Renal cortex interstitium (tissue), 11 donors: ENCODE results near the gene SMURF1. TPM values are rescaled to one million over a fixed set of nuclear protein-coding genes. Genes with fewer than 3 reads are reported as not detected.

ENCODE experiments used
- DNase-seq, 11 donors: peaks; one replicate each; pipeline ENCODE4 v3.0.0-alpha.2; 2013; ENCODE audit warnings: low read depth in 9 of 11, low spot score in 4 of 11; ENCODE audit errors: extremely low read depth in 1 of 11
- polyA plus RNA-seq, 3 donors: library from polyadenylated mRNA; unstranded; fragments of 120-200 nt; gene quantifications; one replicate each; pipeline ENCODE4 v1.2.1, GENCODE V29; 2013; ENCODE audit not compliant: insufficient read length in 3 of 3

SMURF1 gene
- polyA plus RNA-seq, 3 donors: 15.1 to 17.9 (median 15.9) TPM

GRCh38 chr7:99125505-99125865 lies 18.4 kb downstream of the SMURF1 start:
- no peak for DNase-seq

DNA sequence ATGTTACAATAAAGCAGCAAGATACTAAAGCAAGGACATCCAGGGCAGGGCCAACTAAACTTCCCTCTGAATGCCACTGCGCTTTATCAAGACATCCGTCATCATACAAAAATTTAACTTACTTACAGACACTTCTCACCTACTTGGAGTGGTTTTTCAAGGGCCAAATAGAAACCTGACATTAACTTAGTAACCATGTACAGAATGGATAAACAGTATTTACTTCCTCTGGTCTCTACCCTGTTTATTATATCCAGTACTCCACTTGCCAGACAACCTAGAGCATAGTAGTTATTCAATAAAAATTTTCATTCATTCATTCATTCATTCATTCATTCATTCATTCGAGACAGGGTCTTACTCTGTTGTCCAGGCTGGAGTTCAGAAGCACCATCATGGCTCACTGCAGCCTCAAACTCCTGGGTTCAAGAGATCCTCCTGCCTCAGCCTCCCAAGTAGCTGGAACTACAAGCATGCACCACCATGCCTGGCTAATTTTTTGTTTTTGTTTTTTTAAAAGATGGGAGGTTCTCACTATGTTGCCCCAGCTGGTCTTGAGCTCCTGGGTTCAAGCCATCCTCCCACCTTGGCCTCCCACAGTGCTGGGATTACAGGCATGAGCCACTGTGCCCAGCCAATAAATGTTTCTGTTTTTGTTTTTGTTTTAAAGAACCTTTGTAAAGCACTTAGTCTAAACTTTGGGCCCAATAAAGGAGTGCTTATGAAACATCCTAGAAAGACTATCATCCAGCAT lies 19.0 kb downstream of the SMURF1 start:
- DNase-seq: no peak

GRCh38 chr7:99124236-99124635 lies 19.7 kb downstream of the SMURF1 start:
- no peak for DNase-seq

GRCh38 chr7:99123571-99124033 lies 20.3 kb downstream of the SMURF1 start:
- DNase-seq: no peak

DNA sequence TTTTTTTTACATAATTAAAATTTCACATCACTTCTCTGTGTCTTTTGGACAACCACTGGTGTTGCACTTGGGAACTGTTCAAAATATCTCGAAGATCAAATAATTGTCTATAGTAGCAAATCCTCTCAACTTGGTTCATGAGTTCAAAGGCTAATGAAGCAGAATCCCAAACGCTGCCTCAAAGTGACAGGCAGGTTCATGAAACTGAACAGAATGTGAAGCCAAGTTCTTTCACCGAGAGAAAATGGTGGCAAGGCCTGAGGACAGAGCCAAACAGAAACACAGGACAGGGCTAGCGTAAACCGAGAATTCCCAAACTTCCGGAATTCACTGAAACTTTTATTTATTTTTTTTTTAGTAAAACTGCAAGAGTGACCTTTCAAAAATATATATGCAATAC lies 21.1 kb downstream of the SMURF1 start:
- DNase-seq: no peak

DNA sequence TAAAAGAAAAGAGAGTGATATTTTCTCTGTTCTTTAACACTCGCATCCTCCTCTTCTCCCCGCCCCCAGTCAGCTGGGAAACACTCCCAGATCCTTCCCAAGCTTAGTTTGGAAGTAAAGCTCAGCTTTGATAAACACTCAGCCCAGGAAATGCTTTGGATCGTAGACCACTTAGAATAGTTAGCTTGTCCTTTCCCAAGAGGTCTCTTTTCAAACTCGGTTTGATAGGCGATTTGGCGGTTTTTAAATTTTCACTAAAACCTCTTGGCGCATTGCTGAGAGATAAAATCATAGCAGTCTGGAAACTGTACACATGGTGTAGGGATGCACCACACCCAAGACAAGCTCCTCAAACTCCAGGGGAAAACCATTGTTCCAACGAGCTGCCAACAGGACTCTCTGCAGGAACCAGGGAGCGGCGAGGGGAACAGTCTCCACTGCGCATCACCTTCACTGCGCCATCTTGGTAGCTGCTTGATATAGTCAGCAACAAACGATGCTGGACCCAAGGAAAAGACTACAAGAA lies 22.3 kb downstream of the SMURF1 start:
- DNase-seq: no peak

DNA sequence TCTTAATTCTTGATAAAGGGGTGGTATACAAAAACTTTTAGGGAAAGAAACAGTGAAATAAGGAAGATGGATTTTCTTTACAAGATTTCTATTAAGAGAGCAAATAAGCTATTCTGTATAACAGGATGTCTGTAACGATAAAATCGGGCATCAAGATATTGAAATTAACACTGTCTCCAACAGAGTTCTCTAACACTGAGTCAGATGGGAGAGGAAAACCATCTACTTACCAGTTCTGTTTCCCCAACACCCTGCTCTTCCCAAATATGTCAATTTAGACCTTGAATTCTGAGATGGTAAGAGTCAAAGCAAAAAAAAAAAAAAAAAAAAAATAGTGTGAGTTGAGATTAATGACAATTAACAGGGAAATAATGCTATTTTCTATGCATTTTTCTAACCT lies 23.0 kb downstream of the SMURF1 start:
- DNase-seq: no peak

GRCh38 chr7:99120501-99120900 lies 23.4 kb downstream of the SMURF1 start:
- DNase-seq: no peak

GRCh38 chr7:99118077-99118476 lies 25.8 kb downstream of the SMURF1 start:
- no peak for DNase-seq

DNA sequence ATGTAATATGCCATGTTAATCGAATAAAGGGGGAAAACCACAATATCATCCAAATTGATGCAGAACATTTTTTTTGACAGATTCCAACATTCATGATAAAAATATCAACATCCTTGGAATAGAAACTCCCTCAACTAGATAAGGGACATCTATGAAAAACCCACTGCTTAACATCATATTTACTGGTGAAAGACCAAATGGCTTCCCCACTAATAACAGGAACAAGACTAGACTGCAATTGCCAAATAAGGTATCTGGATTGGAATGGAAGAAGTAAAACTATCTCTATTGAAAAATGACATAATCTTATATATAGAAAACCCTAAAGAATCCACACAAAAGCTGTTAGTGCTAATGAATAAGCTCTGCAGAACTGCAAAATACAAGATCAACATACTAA lies 27.8 kb downstream of the SMURF1 start:
- no peak for DNase-seq

DNA sequence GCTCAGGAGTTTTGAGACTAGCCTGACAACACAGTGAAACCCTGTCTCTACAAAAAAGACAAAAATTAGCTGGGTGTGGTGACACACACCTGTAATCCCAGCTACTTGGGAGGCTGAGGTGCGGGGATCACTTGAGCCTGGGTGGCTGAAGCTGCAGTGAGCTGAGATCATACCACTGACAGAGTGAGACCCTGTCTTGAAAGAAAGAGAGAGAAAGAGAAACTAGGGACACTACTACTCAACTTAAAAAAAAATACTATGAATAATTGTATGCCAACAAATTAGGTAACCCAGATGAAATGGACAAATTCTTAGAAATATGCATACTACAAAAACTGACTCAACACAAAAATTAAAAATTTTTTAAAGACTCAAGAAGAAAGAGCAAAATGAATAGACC lies 28.5 kb downstream of the SMURF1 start:
- no peak for DNase-seq

DNA sequence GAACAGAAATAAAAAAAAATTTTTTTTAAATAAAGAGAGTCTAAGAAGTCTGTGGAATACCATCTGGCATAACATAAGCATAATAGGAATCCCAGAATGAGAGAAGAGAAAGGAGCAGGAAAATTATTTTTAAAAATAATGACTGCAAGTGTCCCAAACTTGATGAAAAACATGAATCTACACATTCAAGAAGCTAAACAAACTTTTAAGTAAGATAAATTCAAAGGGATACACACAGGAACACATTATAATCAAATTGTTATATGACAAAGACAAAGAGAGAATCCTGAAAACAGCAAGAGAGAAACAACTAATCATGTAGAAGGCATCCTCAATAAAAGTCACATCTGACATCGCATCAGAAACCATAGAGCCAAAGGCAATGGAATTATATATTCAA lies 30.9 kb downstream of the SMURF1 start:
- no peak for DNase-seq

GRCh38 chr7:99112097-99112496 lies 31.8 kb downstream of the SMURF1 start:
- no peak for DNase-seq

GRCh38 chr7:99111591-99111990 lies 32.3 kb downstream of the SMURF1 start:
- no peak for DNase-seq

DNA sequence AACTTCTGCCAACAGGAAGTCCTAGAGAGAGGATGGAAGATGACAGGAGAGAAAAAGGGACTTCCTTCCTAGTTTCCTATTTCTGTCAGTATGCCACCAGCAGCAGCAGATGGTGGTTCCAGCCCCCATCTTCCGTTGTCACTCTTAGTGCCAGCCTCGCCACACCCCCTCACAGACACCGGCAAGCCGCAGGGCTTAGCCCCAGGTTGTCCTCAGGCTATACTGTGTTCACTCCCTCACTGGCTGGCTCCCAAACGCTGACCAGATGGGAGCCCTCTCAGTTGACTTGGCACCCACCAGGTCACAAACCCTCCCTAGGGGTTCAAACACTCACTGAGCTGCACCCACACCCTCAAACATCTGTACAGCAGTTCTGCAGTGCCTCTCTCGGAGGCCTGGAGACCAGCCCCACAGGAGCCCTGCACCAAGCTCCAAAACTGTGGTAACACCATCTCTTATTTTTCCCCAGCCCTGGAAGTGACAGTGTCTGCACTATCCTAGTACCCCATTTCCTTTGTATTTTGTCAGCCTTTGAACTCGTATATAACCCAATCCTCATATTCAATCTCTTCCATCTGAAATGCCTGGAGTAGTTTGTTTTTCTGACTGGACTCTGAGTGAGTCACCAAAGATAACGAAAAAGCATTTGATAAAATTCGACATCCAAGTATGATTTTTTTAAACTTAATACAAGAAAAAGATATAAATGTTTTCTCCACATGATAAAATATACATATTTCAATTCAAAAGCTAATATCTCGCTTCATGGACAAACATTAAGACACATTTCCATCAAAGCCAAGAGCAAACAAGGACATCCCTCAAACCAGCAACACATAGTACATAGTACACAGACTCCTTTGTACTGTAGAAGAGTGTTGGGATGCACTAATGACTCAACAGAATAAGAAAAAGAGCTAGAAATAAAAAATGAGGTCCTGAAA lies 34.5 kb downstream of the SMURF1 start:
- no peak for DNase-seq

DNA sequence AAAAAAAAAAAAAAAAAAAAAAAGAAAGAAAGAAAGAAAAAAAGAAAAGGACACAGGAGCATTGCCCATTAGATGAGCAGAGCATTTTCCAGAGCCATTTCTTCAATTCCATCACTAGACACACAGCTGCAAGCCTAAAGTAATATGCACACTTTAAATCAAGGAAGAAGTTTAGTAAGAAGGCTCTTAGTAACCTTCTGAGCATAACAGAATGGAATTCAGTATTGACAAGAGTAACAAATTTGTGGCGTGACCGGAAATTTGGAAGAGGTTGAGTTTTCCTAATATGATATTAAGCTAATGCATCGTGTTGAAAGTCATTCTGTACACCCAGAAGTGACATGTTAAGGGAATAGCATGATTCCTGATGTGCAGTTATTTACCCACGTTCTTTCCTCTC lies 35.3 kb downstream of the SMURF1 start:
- no peak for DNase-seq

GRCh38 chr7:99106821-99107241 lies 37.1 kb downstream of the SMURF1 start:
- no peak for DNase-seq

DNA sequence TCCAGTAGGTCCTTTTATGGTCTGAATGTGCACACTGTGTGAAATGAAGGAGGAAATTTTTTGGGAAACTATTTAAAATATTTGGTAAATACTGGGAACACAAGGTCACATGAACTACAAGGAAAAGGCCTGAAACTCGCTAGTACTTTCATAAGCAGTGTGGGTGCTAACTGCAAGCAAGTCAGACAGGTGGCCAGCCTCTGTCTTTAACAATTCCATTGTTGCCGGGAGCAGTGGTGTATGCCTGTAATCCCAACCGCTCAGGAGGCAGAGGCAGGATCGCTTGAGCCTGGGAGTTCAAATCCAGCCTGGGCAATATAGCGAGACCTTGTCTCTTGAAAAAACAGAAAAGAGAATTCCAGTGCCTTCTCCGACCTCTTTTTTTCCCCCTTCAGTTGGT lies 37.5 kb downstream of the SMURF1 start:
- DNase-seq: no peak

DNA sequence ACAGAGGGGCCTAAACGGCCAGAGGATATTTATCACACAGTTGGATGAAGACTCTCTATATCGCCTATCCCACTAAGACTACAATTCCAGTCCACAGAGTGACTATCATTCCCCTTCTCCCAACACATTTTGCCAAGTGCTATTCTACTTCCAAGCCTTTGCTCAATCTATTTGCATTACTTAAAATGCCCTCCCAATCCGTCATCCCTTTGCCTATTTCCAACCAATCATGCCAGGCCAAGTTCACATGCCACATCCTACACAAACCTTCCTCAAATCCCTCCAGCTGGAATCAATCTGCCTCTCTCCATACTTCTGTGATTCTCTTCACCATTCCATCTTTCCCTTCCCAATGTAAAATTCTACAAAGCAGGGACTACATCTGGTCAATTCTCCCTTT lies 38.2 kb downstream of the SMURF1 start:
- no peak for DNase-seq

DNA sequence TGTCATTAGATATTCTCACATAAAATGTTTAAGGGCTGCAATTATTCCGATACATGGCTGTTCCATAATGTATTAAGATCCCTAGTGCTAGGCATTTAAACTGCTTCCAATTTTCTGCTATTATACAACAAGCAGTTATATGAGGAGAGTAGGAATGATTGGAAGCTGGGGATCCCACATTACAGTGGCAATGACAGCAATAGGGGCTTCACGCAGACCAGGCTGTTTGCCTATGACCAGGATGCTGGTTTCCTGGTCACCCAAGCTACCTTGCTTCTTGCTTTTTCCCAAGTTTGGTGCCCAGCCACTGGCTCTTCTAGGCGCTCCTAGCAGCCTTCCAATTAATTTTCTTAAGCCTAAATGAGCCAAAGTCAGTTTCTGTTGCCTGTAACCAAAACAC lies 39.3 kb downstream of the SMURF1 start:
- no peak for DNase-seq
